ENCODE data around the gene CADPS. TPM values are rescaled to one million over a fixed set of nuclear protein-coding genes. Genes with fewer than 3 reads are reported as not detected.

CADPS gene
- total RNA-seq, 1 donor from 2014 or later, result 270 TPM

- no peak for FAIRE-seq
- DNase-seq (ENCODE audit: low spot score in 2 of 2), result peak; percentile 51 to 64
These were observed 1.2 kb downstream of the CADPS start for GRCh38 chr3:62873761-62874710.

GRCh38 chr3:62873451-62873760 is 1.8 kb downstream of the CADPS start:
- no peak for DNase-seq (ENCODE audit: low spot score in 2 of 2)
- FAIRE-seq, result no peak

- DNase-seq (ENCODE audit: low spot score in 2 of 2) (no peak), FAIRE-seq (no peak)
These were observed 2.9 kb downstream of the CADPS start for GRCh38 chr3:62872318-62872717.

GRCh38 chr3:62870321-62870720 is 4.9 kb downstream of the CADPS start:
- FAIRE-seq (no peak), DNase-seq (ENCODE audit: low spot score in 2 of 2) (no peak)

- DNase-seq (ENCODE audit: low spot score in 2 of 2) (no peak), FAIRE-seq (no peak)
These were observed 11.6 kb downstream of the CADPS start for GRCh38 chr3:62863648-62864047.

GRCh38 chr3:62859203-62859791 is 15.9 kb downstream of the CADPS start:
- no peak for DNase-seq (ENCODE audit: low spot score in 2 of 2)
- no peak for FAIRE-seq

GRCh38 chr3:62845996-62846395 is 29.2 kb downstream of the CADPS start:
- DNase-seq (ENCODE audit: low spot score in 2 of 2) (no peak), FAIRE-seq (no peak)

GRCh38 chr3:62843508-62843907 is 31.7 kb downstream of the CADPS start:
- no peak for FAIRE-seq

GRCh38 chr3:62839748-62840147 is 35.5 kb downstream of the CADPS start:
- FAIRE-seq, result no peak
- DNase-seq (ENCODE audit: low spot score in 2 of 2), result no peak

More at GRCh38 chr3:62843508-62843907, 31.7 kb downstream of the CADPS start:
- no peak for DNase-seq (ENCODE audit: low spot score in 2 of 2)

- no peak for FAIRE-seq
These were observed 38.0 kb downstream of the CADPS start for GRCh38 chr3:62837145-62837787.

GRCh38 chr3:62835554-62836236 is 39.5 kb downstream of the CADPS start:
- DNase-seq (ENCODE audit: low spot score in 2 of 2), result no peak
- no peak for FAIRE-seq

More at GRCh38 chr3:62837145-62837787, 38.0 kb downstream of the CADPS start:
- no peak for DNase-seq (ENCODE audit: low spot score in 2 of 2)

GRCh38 chr3:62833538-62833937 is 41.7 kb downstream of the CADPS start:
- FAIRE-seq (no peak), DNase-seq (ENCODE audit: low spot score in 2 of 2) (no peak)

GRCh38 chr3:62832553-62832952 is 42.7 kb downstream of the CADPS start:
- DNase-seq (ENCODE audit: low spot score in 2 of 2) (no peak), FAIRE-seq (no peak)

- FAIRE-seq (no peak), DNase-seq (ENCODE audit: low spot score in 2 of 2) (no peak)
These were observed 44.4 kb downstream of the CADPS start for GRCh38 chr3:62830727-62831322.

- no peak for DNase-seq (ENCODE audit: low spot score in 2 of 2)
- no peak for FAIRE-seq
These were observed 47.7 kb downstream of the CADPS start for GRCh38 chr3:62827550-62827949.

- FAIRE-seq (no peak), DNase-seq (ENCODE audit: low spot score in 2 of 2) (no peak)
These were observed 50.1 kb downstream of the CADPS start for GRCh38 chr3:62824965-62825592.

GRCh38 chr3:62823461-62824050 is 51.7 kb downstream of the CADPS start:
- FAIRE-seq, result no peak

GRCh38 chr3:62822905-62823304 is 52.3 kb downstream of the CADPS start:
- DNase-seq (ENCODE audit: low spot score in 2 of 2) (no peak), FAIRE-seq (no peak)

More at GRCh38 chr3:62823461-62824050, 51.7 kb downstream of the CADPS start:
- no peak for DNase-seq (ENCODE audit: low spot score in 2 of 2)

GRCh38 chr3:62818347-62818746 is 56.9 kb downstream of the CADPS start:
- FAIRE-seq (no peak), DNase-seq (ENCODE audit: low spot score in 2 of 2) (no peak)

- no peak for FAIRE-seq
- DNase-seq (ENCODE audit: low spot score in 2 of 2), result no peak
These were observed 57.5 kb downstream of the CADPS start for GRCh38 chr3:62817678-62818077.
